HepG2 (cell line): ENCODE results near the gene AGRN. TPM values are rescaled to one million over a fixed set of nuclear protein-coding genes. Genes with fewer than 3 reads are reported as not detected.

Experiments
- GATA4 ChIP-seq: sonication (generic); IDR thresholded peaks from 2 replicates; pipeline ENCODE4 v1.6.1; 2016; ENCODE audit warnings: antibody characterized with exemption, low read depth, borderline replicate concordance
- MNT ChIP-seq: fragments of 450-650 bp; IDR thresholded peaks from 2 replicates; pipeline ENCODE4 v1.6.1; 2016
- MXD4 ChIP-seq: IDR thresholded peaks from 2 replicates; pipeline ENCODE4 v1.6.1; 2016; ENCODE audit warnings: mild to moderate bottlenecking, missing biosample characterization, missing genetic modification reagents
- NFAT5 ChIP-seq: sonication (generic); formaldehyde crosslinking; IDR thresholded peaks from 2 replicates; pipeline ENCODE4 v1.4.0; 2020; ENCODE audit warnings: missing genetic modification reagents
- PAXIP1 ChIP-seq: sonication (generic); formaldehyde crosslinking; conservative IDR thresholded peaks from 2 replicates; pipeline ENCODE4 v1.4.0; 2020; ENCODE audit warnings: mild to moderate bottlenecking, missing genetic modification reagents, moderate library complexity
- RAD21 ChIP-seq: fragments of 450-650 bp; formaldehyde crosslinking; IDR thresholded peaks from 2 replicates; pipeline ENCODE4 v1.5.0; 2020; ENCODE audit warnings: mild to moderate bottlenecking
- USF2 ChIP-seq, 2 experiments: sonication (generic) in 1 of 2; formaldehyde crosslinking in 1 of 2; IDR thresholded peaks; 2 replicates each; pipeline versions ENCODE4 v1.5.1 to v1.6.1; 2011 to 2020; ENCODE audit warnings: borderline replicate concordance in 1 of 2, low read depth in 1 of 2, low read length in 1 of 2, mild to moderate bottlenecking in 1 of 2, missing genetic modification reagents in 1 of 2, moderate library complexity in 1 of 2
- ZNF281 ChIP-seq: sonication (generic); formaldehyde crosslinking; IDR thresholded peaks from 2 replicates; pipeline ENCODE4 v1.4.0; 2020; ENCODE audit warnings: missing genetic modification reagents, borderline replicate concordance
- ZNF598 ChIP-seq: sonication (generic); formaldehyde crosslinking; IDR thresholded peaks from 2 replicates; pipeline ENCODE4 v1.5.1; 2020; ENCODE audit warnings: mild to moderate bottlenecking, missing genetic modification reagents, borderline replicate concordance
- polyA plus RNA-seq, 8 experiments: library from polyadenylated mRNA; depleted of rRNA in 3 of 8; stranded (reverse) in 7 of 8; unstranded in 1 of 8; fragments of >200 nt; fragmentation: Illumina TruSeq in 4 of 8; extraction: Trizol in 4 of 8; gene quantifications; 2 replicates each; pipeline versions ENCODE4 v1.2.1 to v1.2.3, GENCODE V29; 2011 to 2016; ENCODE audit warnings: low read depth in 4 of 8, missing spikeins in 1 of 8, mixed read lengths in 1 of 8; ENCODE audit not compliant: insufficient read depth in 1 of 8
- total RNA-seq, 5 experiments: library from RNA; depleted of rRNA; stranded (reverse); fragments of >200 nt; fragmentation: Illumina TruSeq; extraction: Trizol; gene quantifications; 2 replicates each; pipeline ENCODE4 v1.2.3, GENCODE V29; 2016; ENCODE audit warnings: low read depth in 1 of 5

Gene AGRN
- total and polyA plus RNA-seq, 2 of the 13 experiments (the other 11 are each of a cell fraction or from before 2014, with no cell fraction given), result 29.8 to 65.2 TPM

- TF ChIP-seq NFAT5 (CRISPR knock-in tag) (no peak), PAXIP1 (CRISPR knock-in tag) (no peak), GATA4 (no peak), MNT (peak; percentile 73), ZNF598 (no peak), RAD21 (CRISPR knock-in tag) (no peak), USF2 (IDR thresholded peaks at IDR 0.05; ENCODE audit: low read depth, low read length) (peak; percentile 85), USF2 (CRISPR knock-in tag; IDR thresholded peaks at IDR 0.05; ENCODE audit: borderline replicate concordance) (peak; percentile 91; the same call in 1 of the 2 replicates), ZNF281 (no peak), MXD4 (CRISPR knock-in tag) (no peak)
Measured at GRCh38 chr1:1080122-1080757, 60.3 kb downstream of the AGRN start (continued).
